HG02610 (cell line): ENCODE data around the gene COX4I1.
"Not testable (repeated sequence)": the region's sequence is repeated elsewhere in the genome, so short reads cannot be mapped to it uniquely, and the experiment has no call there.

Source experiments
- ATAC-seq: cut with Tn5 transposase; IDR thresholded peaks from one replicate; pipeline ENCODE4 v1.9.1; 2021; ENCODE audit warnings: mild to moderate bottlenecking, moderate library complexity; ENCODE audit not compliant: unreplicated experiment

The COX4I1 gene

GRCh38 chr16:85798283-85798776, 1.2 kb upstream of the COX4I1 start:
- ATAC-seq = no peak

- peak; percentile 21 for ATAC-seq
Measured at GRCh38 chr16:85798901-85799496, 496 bp upstream of the COX4I1 start.

DNA sequence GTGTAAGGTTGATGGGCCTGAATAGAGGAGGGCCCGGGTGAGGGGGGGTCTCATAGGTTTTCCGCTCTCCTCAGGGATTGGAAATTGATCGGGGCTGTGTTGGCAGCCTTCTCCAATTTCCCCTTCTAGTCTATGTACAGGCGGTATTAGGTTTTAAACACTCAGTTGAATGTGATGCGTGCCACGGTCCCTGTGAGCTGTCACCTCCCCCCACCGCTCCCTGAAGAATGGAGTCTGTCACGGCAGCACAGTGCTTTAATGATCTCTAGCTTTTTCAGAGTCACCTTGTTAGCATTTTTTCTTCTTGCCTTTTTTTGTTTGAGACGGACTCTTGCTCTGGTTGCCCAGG, 800 bp downstream of the COX4I1 start:
- no peak for ATAC-seq

GRCh38 chr16:85803570-85803969, 4.1 kb downstream of the COX4I1 start:
- no peak for ATAC-seq

DNA sequence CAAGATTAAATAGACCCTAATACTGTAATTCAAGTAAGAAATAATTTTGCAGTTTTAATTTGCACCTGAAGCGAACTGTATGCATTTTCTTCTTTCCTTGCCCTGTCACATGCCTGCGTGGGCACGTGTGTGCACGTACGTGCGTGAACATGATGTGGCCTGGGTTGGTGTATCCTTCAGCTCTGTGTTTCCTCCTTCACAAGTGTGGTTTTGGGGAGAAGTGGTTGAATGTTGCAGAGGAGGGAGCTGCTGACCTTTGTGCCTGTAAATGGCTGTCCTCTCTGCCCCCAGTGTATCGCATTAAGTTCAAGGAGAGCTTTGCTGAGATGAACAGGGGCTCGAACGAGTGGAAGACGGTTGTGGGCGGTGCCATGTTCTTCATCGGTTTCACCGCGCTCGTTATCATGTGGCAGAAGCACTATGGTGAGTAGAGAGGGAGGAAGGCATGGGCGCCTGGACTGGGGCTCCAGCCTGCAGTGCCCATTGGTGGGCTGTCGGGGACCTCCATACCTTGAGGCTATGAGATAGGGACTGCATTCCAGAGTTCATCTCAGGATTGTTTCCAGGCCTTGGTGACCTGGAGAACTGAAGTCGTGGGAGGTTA, 6.0 kb downstream of the COX4I1 start:
- ATAC-seq = no peak

DNA sequence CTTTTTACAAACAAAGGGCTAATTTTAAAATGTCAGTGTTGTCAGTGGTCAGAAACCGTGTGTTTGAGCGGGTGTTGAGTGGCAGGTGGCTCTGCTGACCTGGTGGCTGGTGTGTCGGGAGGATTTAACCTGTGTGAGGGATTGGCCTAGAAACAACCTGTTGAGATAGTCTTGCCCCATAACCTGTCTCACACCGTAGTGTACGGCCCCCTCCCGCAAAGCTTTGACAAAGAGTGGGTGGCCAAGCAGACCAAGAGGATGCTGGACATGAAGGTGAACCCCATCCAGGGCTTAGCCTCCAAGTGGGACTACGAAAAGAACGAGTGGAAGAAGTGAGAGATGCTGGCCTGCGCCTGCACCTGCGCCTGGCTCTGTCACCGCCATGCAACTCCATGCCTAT, 7.0 kb downstream of the COX4I1 start:
- no peak for ATAC-seq

DNA sequence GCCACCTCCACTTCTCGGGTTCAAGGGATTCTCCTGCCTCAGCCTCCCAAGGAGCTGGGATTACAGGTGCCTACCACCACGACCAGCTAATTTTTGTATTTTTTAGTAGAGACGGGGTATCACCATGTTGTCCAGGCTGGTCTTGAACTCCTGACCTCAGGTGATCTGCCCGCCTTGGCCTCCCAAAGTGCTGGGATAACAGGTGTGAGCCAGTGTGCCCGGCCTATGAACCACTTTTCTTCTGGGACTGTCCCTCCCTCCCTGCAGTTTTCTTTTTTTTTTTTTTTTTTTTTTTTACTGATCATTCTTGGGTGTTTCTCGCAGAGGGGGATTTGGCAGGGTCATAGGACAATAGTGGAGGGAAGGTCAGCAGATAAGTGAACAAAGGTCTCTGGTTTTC, 7.8 kb downstream of the COX4I1 start:
- not testable (repeated sequence) for ATAC-seq

DNA sequence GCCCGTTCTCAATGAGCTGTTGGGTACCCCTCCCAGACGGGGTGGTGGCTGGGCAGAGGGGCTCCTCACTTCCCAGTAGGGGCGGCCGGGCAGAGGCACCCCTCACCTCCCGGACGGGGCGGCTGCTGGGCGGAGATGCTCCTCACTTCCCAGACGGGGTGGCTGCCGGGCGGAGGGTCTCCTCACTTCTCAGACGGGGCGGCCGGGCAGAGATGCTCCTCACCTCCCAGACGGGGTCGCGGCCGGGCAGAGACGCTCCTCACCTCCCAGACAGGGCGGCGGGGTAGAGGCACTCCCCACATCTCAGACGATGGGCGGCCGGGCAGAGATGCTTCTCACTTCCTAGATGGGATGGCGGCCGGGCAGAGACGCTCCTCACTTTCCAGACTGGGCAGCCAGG, 8.6 kb downstream of the COX4I1 start:
- ATAC-seq = not testable (repeated sequence)

- no peak for ATAC-seq
Measured at GRCh38 chr16:85808926-85809325, 9.4 kb downstream of the COX4I1 start.

DNA sequence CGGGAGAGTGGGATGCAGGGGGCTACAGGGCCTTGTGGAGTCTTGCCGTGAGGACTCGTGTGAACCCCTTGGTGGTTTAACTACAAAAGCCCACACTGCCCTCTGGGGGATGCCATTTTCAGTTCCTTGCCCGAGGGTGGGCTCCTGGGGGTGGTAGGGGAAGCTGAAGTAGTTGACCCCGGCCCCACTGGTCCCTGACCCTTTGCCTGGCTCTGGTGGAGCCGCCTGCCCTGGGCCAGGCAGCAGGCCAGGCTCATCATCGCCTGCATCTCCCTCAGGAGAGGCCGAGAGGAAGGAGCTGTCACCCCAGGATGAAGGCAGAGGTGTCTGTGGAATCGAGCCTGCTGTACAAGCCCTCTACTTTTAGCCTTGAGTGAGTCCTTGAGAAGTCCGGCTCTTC, 10.2 kb downstream of the COX4I1 start:
- no peak for ATAC-seq

DNA sequence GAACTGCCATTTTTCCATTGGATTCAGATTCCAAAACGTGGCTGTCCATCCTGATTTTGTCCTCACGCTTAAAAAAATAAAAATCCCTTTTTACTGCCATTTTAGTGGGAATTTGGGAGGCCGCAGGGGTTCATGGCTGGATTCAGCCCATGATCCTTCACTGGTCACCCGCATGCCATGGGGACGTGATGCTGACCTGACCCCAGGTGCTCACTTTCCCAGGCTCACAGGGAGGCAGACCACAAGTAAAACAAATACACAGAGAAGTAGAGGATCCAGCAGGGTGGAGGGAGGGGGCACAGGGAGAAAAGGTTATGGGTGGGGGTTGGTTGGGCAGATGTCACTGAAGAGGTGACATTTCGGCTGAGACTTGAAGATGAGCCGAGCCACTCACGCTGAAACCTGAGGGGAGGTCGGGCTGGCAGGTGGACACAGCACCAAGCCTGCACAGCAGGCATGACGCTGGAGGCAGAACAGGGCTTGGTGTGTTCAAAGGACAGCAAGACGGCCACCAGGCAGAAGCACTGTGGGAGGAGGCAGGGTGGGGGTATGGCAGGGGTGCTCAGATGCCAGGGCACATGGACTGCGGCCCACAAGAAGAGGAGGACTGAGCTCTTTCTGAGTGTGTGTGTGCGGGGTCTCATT, 10.7 kb downstream of the COX4I1 start:
- no peak for ATAC-seq

- no peak for ATAC-seq
Measured at GRCh38 chr16:85810742-85811115, 11.2 kb downstream of the COX4I1 start.

DNA sequence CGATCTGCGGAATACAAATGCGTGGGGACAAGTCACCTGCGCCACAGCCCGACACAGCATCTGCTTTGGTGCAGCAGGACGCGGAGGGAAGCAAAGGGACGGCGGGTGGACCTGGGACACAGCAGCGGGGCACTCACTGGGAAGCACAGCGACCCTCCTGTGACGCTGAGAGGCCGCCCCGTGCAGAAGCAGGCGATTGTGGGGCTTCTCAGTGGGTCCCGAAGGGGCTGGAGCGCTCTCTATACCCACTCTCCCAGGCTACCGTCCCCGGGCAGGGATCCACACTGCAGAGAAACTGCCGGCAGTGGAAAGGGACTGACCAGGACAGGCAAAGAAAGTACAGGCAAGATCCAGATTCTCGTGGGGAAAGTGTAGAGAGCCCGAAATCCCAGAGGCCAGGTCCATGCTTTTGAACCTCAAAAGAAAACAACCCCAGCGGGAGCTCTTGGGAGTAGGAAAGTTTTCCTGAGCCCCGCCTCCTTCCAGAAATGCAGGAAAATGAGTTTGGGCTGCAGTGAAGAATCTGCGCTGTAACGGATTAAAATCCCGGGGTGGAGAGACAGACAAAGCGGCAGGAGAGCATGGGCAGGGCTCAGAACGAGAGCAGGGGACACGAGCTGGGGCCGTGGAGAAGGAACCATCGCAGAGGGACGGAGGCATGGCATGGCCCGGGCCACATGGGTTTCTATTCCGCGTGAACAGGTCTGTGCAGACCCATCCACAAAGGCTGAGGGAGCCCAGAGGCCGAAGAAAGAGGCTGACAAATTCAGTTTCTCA, 12.7 kb downstream of the COX4I1 start:
- no peak for ATAC-seq

GRCh38 chr16:85812811-85813700, 13.6 kb downstream of the COX4I1 start:
- ATAC-seq = no peak

DNA sequence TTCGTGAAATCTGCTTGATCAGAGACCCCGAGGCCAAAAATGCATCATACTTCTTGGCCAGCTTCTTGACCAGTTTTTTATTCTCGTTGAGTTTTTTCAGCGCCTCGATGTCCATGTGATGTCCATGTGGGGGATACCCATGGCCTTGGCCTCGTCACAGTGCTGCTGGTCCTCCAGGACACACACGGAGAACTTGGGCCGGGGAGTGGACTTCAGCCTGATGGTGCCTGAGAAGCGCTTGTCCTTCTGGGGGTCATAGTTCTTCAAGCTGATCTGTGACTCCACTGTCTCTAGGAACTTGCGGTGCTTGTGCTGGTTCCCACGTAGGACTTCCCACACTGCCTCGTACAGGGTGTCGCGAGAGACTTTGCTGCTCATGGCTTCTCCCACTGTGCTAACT, 16.7 kb downstream of the COX4I1 start:
- no peak for ATAC-seq

GRCh38 chr16:85817195-85817594, 17.7 kb downstream of the COX4I1 start:
- ATAC-seq = not testable (repeated sequence)

GRCh38 chr16:85819245-85819644, 19.8 kb downstream of the COX4I1 start:
- no peak for ATAC-seq

GRCh38 chr16:85819771-85820170, 20.3 kb downstream of the COX4I1 start:
- ATAC-seq = no peak

- ATAC-seq = no peak
Measured at GRCh38 chr16:85820604-85821372, 21.3 kb downstream of the COX4I1 start.
